Stomach (tissue), 4 donors: Measurements from ENCODE around the gene GSX1.

Source experiments
- CTCF ChIP-seq, 7 experiments: fragments of 450-650 bp in 4 of 7; fragments of 200-600 bp in 3 of 7; sonication (generic) in 3 of 7; IDR thresholded peaks; one replicate each; pipeline ENCODE4 v1.5.1; 2016 to 2019; ENCODE audit warnings: antibody characterized with exemption in 7 of 7, control low read depth in 2 of 7, mild to moderate bottlenecking in 1 of 7
- EP300 ChIP-seq: sonication (generic); formaldehyde crosslinking; IDR thresholded peaks from one replicate; pipeline ENCODE4 v1.6.1; 2017; ENCODE audit warnings: antibody characterized with exemption
- POLR2A ChIP-seq, 4 donors: fragments of 450-650 bp; IDR thresholded peaks; one replicate each; pipeline ENCODE4 v1.6.1; 2016; ENCODE audit warnings: antibody characterized with exemption in 4 of 4, control low read depth in 2 of 4, mild to moderate bottlenecking in 1 of 4, moderate library complexity in 1 of 4
- POLR2AphosphoS5 ChIP-seq, 3 donors: sonication (generic); formaldehyde crosslinking; IDR thresholded peaks; one replicate each; pipeline ENCODE4 v1.6.1; 2016; ENCODE audit warnings: antibody characterized with exemption in 3 of 3

- TF ChIP-seq POLR2AphosphoS5 (IDR thresholded peaks at IDR 0.05): no peak
- no peak for TF ChIP-seq CTCF (IDR thresholded peaks at IDR 0.05)
- no peak for TF ChIP-seq POLR2A (IDR thresholded peaks at IDR 0.05)
- no peak for TF ChIP-seq EP300
These were observed 30.6 kb downstream of the GSX1 start for GRCh38 chr13:27822873-27823311.
